ENCODE measurements around the gene LMO7. TPM values are rescaled to one million over a fixed set of nuclear protein-coding genes. Genes with fewer than 3 reads are reported as not detected.

Gene LMO7
- total and polyA plus RNA-seq, 4 donors = 17.5 to 69.6 (median 38.2) TPM

GRCh38 chr13:75843991-75844390 is 207.9 kb downstream of the LMO7 start:
- H3K4me1 ChIP-seq (ENCODE audit: control insufficient read depth in 4 of 4, insufficient read depth in 4 of 4, low read length in 3 of 4) = no peaks in the 10 kb centered on the region
- no peak overlapping the region for H3K27ac ChIP-seq (ENCODE audit: low read depth in 1 of 2, low read length in 2 of 2)
- no peak overlapping the region for H3K4me3 ChIP-seq (ENCODE audit: low read depth in 1 of 3, low read length in 3 of 3)
- DNase-seq (ENCODE audit: low spot score) = no peak
- no peak overlapping the region for H3K9ac ChIP-seq (ENCODE audit: low read depth in 1 of 2, low read length in 2 of 2)
- H3K9me3 ChIP-seq (ENCODE audit: control insufficient read depth in 4 of 4, low read length in 3 of 4) = no peaks in the 10 kb centered on the region
- H3K36me3 ChIP-seq (ENCODE audit: control insufficient read depth in 4 of 4, insufficient read depth in 3 of 4, low read depth in 1 of 4, low read length in 3 of 4) = peaks cover 11 to 68% (median 48%) of the 10 kb centered on the region in 4 donors
- no peaks in the 10 kb centered on the region for H3K27me3 ChIP-seq (ENCODE audit: control insufficient read depth in 4 of 4, insufficient read depth in 4 of 4, low read length in 3 of 4)
- no peak for TF ChIP-seq HNF4G (IDR thresholded peaks at IDR 0.05)
- TF ChIP-seq, protein P1, sequence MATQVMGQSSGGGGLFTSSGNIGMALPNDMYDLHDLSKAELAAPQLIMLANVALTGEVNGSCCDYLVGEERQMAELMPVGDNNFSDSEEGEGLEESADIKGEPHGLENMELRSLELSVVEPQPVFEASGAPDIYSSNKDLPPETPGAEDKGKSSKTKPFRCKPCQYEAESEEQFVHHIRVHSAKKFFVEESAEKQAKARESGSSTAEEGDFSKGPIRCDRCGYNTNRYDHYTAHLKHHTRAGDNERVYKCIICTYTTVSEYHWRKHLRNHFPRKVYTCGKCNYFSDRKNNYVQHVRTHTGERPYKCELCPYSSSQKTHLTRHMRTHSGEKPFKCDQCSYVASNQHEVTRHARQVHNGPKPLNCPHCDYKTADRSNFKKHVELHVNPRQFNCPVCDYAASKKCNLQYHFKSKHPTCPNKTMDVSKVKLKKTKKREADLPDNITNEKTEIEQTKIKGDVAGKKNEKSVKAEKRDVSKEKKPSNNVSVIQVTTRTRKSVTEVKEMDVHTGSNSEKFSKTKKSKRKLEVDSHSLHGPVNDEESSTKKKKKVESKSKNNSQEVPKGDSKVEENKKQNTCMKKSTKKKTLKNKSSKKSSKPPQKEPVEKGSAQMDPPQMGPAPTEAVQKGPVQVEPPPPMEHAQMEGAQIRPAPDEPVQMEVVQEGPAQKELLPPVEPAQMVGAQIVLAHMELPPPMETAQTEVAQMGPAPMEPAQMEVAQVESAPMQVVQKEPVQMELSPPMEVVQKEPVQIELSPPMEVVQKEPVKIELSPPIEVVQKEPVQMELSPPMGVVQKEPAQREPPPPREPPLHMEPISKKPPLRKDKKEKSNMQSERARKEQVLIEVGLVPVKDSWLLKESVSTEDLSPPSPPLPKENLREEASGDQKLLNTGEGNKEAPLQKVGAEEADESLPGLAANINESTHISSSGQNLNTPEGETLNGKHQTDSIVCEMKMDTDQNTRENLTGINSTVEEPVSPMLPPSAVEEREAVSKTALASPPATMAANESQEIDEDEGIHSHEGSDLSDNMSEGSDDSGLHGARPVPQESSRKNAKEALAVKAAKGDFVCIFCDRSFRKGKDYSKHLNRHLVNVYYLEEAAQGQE (IDR thresholded peaks at IDR 0.05) = no peak
- TF ChIP-seq NR2F2 (IDR thresholded peaks at IDR 0.05) = no peak
- TF ChIP-seq HNF4A (conservative IDR thresholded peaks at IDR 0.05) = no peak
- TF ChIP-seq, protein P2, sequence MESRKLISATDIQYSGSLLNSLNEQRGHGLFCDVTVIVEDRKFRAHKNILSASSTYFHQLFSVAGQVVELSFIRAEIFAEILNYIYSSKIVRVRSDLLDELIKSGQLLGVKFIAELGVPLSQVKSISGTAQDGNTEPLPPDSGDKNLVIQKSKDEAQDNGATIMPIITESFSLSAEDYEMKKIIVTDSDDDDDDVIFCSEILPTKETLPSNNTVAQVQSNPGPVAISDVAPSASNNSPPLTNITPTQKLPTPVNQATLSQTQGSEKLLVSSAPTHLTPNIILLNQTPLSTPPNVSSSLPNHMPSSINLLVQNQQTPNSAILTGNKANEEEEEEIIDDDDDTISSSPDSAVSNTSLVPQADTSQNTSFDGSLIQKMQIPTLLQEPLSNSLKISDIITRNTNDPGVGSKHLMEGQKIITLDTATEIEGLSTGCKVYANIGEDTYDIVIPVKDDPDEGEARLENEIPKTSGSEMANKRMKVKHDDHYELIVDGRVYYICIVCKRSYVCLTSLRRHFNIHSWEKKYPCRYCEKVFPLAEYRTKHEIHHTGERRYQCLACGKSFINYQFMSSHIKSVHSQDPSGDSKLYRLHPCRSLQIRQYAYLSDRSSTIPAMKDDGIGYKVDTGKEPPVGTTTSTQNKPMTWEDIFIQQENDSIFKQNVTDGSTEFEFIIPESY (IDR thresholded peaks at IDR 0.05) = no peak
- no peak for TF ChIP-seq RXRA (IDR thresholded peaks at IDR 0.05)
- no peak for TF ChIP-seq GABPA (IDR thresholded peaks at IDR 0.05 in 1 of 2, conservative IDR thresholded peaks at IDR 0.05 in 1 of 2)
- no peak for TF ChIP-seq FOXA1 (IDR thresholded peaks at IDR 0.05)
- TF ChIP-seq, protein P3, sequence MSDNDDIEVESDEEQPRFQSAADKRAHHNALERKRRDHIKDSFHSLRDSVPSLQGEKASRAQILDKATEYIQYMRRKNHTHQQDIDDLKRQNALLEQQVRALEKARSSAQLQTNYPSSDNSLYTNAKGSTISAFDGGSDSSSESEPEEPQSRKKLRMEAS (IDR thresholded peaks at IDR 0.05) = no peak
- no peak for TF ChIP-seq FOXA2 (IDR thresholded peaks at IDR 0.05)
- TF ChIP-seq RAD21 (IDR thresholded peaks at IDR 0.05) = no peak

- Histone ChIP-seq H3K9ac (ENCODE audit: low read depth in 1 of 2, low read length in 2 of 2) (no peak overlapping the region), H3K27ac (ENCODE audit: low read depth in 1 of 2, low read length in 2 of 2) (no peak overlapping the region), H3K27me3 (ENCODE audit: control insufficient read depth in 4 of 4, insufficient read depth in 4 of 4, low read length in 3 of 4) (no peaks in the 10 kb centered on the region), H3K9me3 (ENCODE audit: control insufficient read depth in 4 of 4, low read length in 3 of 4) (no peaks in the 10 kb centered on the region), H3K4me1 (ENCODE audit: control insufficient read depth in 4 of 4, insufficient read depth in 4 of 4, low read length in 3 of 4) (no peaks in the 10 kb centered on the region), H3K36me3 (ENCODE audit: control insufficient read depth in 4 of 4, insufficient read depth in 3 of 4, low read depth in 1 of 4, low read length in 3 of 4) (peaks cover 10 to 60% (median 47%) of the 10 kb centered on the region in 4 donors), H3K4me3 (ENCODE audit: low read depth in 1 of 3, low read length in 3 of 3) (no peak overlapping the region)
- DNase-seq (ENCODE audit: low spot score) = no peak
- 96% methylated on average over 2 of the region's 2 CpGs for WGBS
- TF ChIP-seq EGR1 (IDR thresholded peaks at IDR 0.05; ENCODE audit: low read depth in 2 of 2) = no peak
- TF ChIP-seq, protein P1 (IDR thresholded peaks at IDR 0.05) = no peak
- TF ChIP-seq JUND (IDR thresholded peaks at IDR 0.05) = no peak
- no peak for TF ChIP-seq RXRA (IDR thresholded peaks at IDR 0.05)
- TF ChIP-seq TAF1 (conservative IDR thresholded peaks at IDR 0.05) = no peak
- TF ChIP-seq YY1 (IDR thresholded peaks at IDR 0.05) = no peak
Measured at GRCh38 chr13:75847588-75847987, 211.5 kb downstream of the LMO7 start.
